Measurements from ENCODE around the gene DLL3. TPM values are rescaled to one million over a fixed set of nuclear protein-coding genes. Genes with fewer than 3 reads are reported as not detected.

DLL3 gene
- total RNA-seq, 2 donors from 2014 or later = 2.0 to 4.3 TPM

- no peak for TF ChIP-seq CTCF (conservative IDR thresholded peaks at IDR 0.05)
- Histone ChIP-seq H3K4me3 (ENCODE audit: low read length) (no peak overlapping the region), H3K36me3 (ENCODE audit: control insufficient read depth, insufficient read depth, low read length) (no peaks in the 10 kb centered on the region), H3K27ac (ENCODE audit: low read depth, low read length) (no peak overlapping the region), H3K4me1 (ENCODE audit: control insufficient read depth, insufficient read depth, low read length) (no peaks in the 10 kb centered on the region), H3K9me3 (ENCODE audit: control insufficient read depth, low read length) (peaks cover 5% of the 10 kb centered on the region), H3K9ac (ENCODE audit: extremely low read depth, low read length, poor library complexity, severe bottlenecking) (no peak overlapping the region), H3K27me3 (ENCODE audit: control insufficient read depth, insufficient read depth, low read length, poor library complexity, severe bottlenecking) (peaks cover 65% of the 10 kb centered on the region)
- no peak overlapping the region for H3K4me3 Mint-ChIP-seq
- no peak for DNase-seq
- H3K27me3 Mint-ChIP-seq (ENCODE audit: insufficient read depth) = peaks cover 81% of the 10 kb centered on the region
- H3K4me1 Mint-ChIP-seq = no peaks in the 10 kb centered on the region
- H3K27ac Mint-ChIP-seq = no peak overlapping the region
- H3K36me3 Mint-ChIP-seq (ENCODE audit: low read depth) = no peaks in the 10 kb centered on the region
- 67 to 68% methylated on average over 7 of the region's 7 CpGs for WGBS, 2 experiments (ENCODE audit: insufficient coverage in 1 of 2, insufficient read length in 1 of 2)
- H3K9me3 Mint-ChIP-seq = peaks cover 9% of the 10 kb centered on the region
These were observed 7.8 kb downstream of the DLL3 start for GRCh38 chr19:39506598-39506943.

- no peaks in the 10 kb centered on the region for H3K36me3 ChIP-seq (ENCODE audit: control insufficient read depth, insufficient read depth, low read length)
- no peaks in the 10 kb centered on the region for H3K4me1 ChIP-seq (ENCODE audit: control insufficient read depth, insufficient read depth, low read length)
- DNase-seq = peak; percentile 91
- Mint-ChIP-seq H3K27me3 (ENCODE audit: insufficient read depth) (peaks cover 79% of the 10 kb centered on the region), H3K27ac (no peak overlapping the region), H3K9me3 (peaks cover 9% of the 10 kb centered on the region), H3K36me3 (ENCODE audit: low read depth) (no peaks in the 10 kb centered on the region), H3K4me1 (no peaks in the 10 kb centered on the region), H3K4me3 (peak overlapping the region; percentile 61)
- H3K9me3 ChIP-seq (ENCODE audit: control insufficient read depth, low read length) = peaks cover 5% of the 10 kb centered on the region
- WGBS, 2 experiments (ENCODE audit: insufficient coverage in 1 of 2, insufficient read length in 1 of 2) = 0 to 4% methylated on average over 35 to 96 of the region's 96 CpGs
- no peak overlapping the region for H3K9ac ChIP-seq (ENCODE audit: extremely low read depth, low read length, poor library complexity, severe bottlenecking)
- peak overlapping the region; percentile 79 for H3K4me3 ChIP-seq (ENCODE audit: low read length)
- H3K27me3 ChIP-seq (ENCODE audit: control insufficient read depth, insufficient read depth, low read length, poor library complexity, severe bottlenecking) = peaks cover 65% of the 10 kb centered on the region
- H3K27ac ChIP-seq (ENCODE audit: low read depth, low read length) = no peak overlapping the region
- no peak for TF ChIP-seq CTCF (conservative IDR thresholded peaks at IDR 0.05)
These were observed 8.4 kb downstream of the DLL3 start for GRCh38 chr19:39506944-39507714.

GRCh38 chr19:39507715-39508364 is 9.1 kb downstream of the DLL3 start:
- Histone ChIP-seq H3K36me3 (ENCODE audit: control insufficient read depth, insufficient read depth, low read length) (no peaks in the 10 kb centered on the region), H3K4me3 (ENCODE audit: low read length) (peak overlapping the region; percentile 79), H3K4me1 (ENCODE audit: control insufficient read depth, insufficient read depth, low read length) (no peaks in the 10 kb centered on the region), H3K27ac (ENCODE audit: low read depth, low read length) (no peak overlapping the region), H3K9ac (ENCODE audit: extremely low read depth, low read length, poor library complexity, severe bottlenecking) (no peak overlapping the region), H3K27me3 (ENCODE audit: control insufficient read depth, insufficient read depth, low read length, poor library complexity, severe bottlenecking) (peaks cover 66% of the 10 kb centered on the region), H3K9me3 (ENCODE audit: control insufficient read depth, low read length) (peaks cover 5% of the 10 kb centered on the region)
- no peak for TF ChIP-seq CTCF (conservative IDR thresholded peaks at IDR 0.05)
- DNase-seq = no peak
- Mint-ChIP-seq H3K27me3 (ENCODE audit: insufficient read depth) (peaks cover 80% of the 10 kb centered on the region), H3K4me3 (peak overlapping the region; percentile 61), H3K4me1 (no peaks in the 10 kb centered on the region), H3K9me3 (peaks cover 9% of the 10 kb centered on the region), H3K36me3 (ENCODE audit: low read depth) (no peaks in the 10 kb centered on the region), H3K27ac (no peak overlapping the region)
- WGBS, 2 experiments (ENCODE audit: insufficient coverage in 1 of 2, insufficient read length in 1 of 2) = 36 to 45% methylated on average over 15 to 24 of the region's 24 CpGs
